Fibroblast of skin of scalp (primary cell): ENCODE measurements around the gene XXYLT1.

Experiments
- DNase-seq: peaks from one replicate; pipeline ENCODE4 v3.0.0-alpha.2; 2013

XXYLT1 gene

DNA sequence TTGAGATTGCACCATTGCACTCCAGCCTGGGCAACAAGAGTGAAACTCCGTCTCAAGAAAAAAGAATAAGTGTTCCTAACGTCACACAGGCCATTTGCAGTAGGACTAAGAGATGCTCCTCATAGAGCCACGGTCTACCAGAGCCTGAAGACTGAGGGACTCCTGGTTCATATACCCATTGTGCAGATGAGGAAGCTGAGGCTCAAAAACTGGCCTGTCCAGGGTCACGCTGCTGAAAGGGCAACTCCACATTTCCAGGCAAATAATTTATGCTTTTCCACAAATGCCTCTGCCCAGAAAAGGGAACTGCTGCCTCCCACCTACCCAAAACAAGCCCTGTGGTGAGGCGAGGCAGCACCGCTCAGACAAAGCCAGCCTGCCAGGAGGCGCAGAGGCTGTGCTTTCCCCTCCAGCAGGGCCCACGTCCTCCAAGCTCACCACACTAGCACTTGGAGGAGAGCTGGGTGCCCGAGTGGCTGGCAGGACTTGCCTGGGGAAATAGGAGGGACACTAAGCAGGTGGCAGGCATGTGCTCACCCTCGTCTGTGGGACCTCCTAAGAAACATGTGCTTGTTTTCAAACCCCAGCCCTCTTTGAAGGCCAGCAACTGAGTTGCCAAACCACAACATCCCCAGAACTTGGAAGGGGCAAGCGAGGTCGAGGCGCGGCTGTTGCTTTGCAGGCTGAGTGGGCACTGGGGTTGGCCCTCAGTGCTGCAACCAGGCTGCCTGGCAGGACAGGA lies 195.6 kb downstream of the XXYLT1 start:
- no peak for DNase-seq

DNA sequence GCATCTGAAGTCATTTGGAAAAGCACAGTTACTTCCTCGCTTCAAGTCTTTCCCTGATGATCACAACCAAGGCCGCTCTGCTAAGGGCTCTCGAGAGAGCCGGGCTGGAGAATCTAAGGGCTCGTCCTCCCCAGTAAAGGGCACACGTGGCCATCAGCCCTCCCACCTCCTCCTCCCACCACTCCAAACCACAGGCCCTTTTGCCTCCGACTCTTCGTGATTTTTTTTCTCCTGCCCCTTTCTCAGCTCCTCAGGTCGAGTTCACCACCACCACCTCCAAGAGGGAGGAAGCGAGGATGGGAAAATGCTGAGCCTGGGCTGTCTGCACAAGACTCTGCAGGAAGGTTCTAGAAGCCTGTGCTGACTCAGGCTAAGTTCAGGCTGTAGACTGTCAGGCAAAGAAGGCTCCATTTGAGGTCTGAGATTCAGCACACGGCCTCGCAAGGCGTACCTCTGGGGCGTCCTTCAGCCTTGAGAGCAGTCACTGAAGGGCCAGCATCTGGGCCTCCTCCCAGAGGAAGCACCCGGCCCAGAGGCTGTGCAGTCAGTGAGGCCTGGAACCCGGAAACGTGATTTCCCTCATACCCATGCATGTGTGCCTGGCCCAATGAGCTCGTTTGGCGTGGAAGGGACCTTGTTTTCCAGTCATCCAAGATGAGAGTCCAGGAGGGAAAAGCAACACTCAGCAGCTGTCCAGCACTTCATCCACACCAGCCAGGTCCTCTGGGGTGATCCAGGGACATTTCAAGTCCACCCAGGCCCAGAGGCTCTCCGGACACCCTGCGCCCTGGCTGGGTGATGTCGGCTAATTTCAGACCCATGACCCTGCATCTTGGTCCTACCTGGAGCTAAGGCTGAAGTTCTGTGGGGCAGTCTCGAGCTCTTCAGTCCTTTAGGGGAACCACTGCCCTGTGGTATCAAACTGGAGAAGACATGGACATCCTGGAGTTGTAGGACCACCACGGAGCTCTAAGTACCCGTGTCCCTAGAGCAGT lies 196.8 kb downstream of the XXYLT1 start:
- no peak for DNase-seq

DNA sequence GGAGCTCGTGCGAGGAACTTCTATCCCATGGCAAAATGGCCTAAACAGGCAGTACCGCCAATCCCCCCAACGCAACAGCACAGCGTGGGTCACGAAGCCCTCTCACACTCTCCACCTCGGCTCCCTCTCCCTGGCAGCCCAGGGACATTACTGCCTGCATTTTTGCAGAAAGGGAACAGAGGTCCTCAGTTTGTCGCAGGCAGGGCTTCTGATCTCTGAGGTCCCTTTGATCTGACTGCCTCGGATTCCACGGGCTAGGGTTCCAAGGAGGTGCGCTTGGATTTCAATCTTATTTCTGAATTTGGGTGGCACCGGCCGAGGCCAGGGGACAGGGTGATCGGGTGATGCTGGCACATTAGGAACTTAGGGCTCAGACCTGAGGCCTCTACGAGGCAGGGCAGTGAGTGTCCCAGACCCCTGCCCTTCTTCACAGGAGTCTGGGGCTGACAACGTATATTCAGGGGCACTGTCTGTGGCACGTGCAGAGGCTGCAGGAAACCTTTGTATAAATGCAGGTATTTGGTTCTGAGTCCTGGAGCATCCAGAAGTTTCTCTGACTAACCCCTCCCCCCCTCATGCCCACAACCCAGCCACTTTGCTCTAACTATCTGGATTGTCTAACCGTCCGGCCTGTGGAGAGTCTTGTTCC lies 197.9 kb downstream of the XXYLT1 start:
- DNase-seq = no peak

DNA sequence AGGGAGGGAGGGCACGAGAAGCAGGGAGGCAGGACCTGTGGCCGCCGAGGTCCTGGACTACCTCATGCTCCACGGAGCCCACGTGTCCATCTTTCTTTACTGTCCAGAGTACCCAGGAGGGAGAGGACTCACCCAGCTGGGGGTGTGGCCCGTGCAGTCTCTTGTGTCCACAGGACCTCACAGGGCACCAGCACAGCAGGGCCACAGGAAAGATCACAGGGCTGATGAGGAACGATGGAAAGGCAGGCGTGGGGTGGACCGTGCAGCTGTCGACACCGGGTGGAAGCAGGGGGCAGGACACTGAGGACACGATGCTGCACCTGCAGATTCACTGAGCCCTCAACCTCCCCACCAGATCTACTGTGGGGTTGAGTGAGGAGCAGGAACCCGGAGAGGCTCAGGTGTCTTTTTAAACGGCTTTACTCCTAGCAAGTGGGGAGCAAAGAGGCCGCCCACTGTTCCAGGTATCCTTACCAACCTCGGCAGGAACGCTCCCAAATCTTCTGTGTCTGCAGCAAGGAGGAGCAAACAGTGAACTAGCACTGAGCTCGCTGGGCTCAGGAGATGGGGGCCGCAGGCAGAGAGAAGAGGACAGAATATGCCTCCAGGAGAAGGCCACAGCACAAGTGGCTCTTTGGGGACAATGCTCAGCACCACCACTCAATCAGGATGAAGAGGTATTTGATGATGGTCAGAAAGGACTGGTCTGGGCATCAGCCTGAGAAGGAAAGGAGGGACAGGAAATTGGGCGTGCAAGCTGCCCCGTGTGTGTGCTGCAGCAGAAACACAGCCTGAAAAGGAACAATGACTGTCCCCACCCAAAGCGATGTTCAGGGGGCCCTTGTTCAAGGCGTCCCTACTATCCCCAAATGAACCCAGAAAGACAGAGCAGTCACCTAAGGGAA lies 198.8 kb downstream of the XXYLT1 start:
- DNase-seq = no peak

DNA sequence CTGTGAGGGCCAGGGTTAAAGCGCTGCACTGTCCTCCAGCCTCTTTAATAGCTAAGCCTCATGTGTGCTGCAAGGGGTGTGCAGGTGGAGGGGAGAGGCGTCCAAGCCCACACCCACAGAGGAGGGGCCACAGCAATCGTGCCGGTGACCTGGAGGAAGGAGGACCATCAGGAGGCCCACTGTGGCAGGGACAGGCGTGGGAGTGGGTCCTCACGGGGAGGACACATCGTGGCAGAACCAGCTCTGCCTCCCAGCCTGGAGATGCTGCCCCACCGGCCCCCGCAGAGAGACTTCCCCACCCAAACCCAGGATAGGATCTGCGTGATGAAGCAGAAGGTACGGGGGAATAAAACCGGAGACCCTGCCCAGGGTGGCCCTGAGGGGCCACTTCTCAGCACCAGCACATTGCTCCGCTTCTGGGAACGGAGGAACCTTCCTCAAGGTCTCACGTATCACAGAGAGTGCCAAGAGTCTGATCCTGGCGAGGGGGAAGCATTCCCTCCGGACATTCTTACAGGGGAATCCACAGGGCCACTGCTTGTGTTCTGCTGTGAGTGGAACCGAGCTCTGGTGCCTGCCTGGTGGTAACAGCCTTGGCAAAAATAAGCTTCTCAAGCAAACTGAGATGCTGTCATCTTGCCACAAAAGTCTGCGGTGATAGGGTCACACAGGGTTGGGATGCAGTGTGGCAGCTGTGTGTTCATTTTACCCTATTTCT lies 199.8 kb downstream of the XXYLT1 start:
- no peak for DNase-seq

DNA sequence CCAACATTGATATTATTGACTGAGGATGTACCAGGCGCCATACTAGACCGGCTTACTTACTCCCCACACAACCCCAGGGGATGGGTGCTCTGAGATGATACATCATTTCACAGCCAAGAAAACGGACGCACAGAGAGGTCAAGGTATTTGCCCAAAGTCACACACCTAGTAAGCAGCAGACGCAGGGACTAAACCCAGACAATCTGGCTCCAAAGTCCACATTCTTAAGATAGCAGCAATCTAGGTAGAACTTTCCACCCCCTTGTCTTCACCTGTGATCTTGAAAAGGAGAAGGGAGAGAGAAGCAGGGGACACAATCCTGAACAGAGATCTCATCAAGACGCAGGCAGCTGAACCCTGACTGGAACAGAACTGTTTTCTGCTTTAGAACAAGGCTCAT lies 200.6 kb downstream of the XXYLT1 start:
- no peak for DNase-seq

DNA sequence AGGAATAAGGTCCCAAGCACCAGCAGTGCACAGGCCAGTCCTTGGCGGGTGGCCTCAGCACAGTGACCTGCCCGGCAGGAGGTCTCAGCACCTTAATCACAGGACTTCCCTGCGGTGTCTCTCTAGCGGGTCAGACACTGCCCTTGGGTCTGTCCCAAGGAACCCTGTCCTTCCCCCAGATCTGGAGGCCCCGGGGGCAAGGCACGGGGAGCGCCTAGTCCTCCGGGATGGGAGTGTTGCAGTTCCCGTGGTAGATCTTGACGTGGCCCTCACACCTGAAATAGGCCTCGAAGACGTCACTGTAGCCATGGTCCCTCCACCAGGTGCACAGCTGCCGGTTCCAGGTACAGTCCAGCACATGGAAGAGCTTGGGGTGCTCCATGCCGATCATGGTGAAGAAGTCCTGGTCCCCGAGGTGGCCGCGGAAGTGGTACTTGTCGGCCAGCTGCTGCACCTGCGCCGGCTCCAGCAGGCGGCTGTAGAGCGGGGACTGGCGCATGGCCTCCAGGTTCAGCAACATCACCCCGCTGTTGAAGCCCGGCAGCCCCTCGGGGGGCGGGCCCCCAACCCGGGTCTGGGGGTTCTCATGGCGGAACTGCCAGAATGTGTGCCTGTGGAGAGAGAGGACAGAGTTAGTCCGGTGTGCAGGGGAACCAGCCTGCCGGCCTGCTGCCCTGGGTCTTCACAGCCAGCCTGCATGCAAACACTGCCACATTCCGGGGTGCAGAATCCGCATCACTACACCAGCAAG lies 201.3 kb downstream of the XXYLT1 start:
- DNase-seq = no peak

DNA sequence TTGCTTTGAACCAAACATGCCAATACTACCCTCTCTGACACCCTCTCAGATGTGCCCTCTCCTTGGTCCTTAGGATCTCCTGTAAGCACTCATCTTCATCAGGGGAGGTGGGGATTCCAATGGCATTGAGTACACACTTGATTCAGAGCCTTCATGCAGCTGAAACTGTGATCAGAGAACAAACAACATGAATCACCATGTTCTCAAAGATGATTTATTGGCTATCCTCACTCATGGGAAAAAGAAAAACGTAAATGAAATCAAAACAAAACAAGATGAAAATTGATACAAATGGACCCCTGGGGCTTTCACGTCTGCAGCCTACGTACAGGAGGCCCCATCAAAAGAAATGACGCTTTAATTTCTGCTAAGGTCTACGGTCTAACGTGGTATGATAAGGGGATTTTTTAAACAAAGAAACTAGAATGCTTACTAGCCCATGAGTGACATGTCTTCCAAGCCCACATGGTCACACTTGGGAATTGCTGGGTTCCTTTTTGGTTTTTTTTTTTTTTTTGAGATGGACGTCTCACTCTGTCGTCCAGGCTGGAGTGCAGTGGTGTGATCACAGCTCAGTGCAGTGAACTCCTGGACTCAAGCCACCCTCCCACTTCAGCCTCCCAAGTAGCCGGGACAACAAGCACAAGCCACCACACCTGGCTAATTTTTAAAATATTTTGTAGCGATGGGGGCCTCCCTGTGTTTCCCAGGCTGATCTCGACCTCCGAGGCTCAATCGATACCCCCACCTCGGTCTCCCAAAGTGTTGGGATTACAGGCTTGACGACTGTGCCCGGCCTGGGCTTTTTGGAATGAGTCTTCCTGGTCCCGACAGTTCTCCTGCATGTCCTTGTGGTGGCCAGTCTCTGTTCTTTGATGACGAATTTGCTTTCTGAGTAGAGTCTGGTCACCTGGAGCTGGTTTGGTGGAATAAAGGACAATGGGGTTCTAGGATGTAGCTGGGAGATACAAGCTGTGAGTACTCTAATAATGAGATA lies 202.6 kb downstream of the XXYLT1 start:
- DNase-seq = no peak

DNA sequence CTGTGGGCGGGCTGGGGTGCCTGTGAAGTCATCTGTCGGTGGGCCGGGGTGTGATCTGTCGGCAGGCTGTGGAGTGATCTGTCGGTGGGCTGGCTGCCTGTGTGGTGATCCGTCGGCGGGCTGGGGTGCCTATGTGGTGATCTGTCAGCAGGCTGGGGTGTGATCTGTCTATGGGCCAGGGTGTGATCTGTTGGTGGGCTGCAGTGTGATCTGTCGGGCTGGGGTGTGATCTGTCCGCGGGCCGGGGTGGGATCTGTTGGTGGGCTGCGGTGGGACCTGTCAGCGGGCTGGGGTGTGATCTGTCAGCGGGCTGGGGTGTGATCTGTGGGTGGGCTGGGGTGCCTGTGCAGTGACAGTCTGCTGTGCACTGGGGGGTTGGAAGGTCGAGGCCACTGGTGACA lies 204.5 kb downstream of the XXYLT1 start:
- no peak for DNase-seq

DNA sequence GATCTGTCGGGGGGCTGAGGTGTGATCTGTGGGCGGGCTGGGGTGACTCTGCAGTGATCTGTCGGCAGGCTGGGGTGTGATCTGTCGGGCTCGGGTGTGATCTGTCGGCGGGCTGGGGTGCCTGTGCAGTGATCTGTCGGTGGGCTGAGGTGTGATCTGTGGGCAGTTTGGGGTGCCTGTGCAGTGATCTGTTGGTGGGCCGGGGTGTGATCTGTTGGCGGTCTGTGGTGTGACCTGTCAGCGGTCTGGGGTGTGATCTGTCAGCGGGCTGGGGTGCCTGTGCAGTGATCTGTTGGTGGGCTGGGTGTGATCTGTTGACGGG lies 205.1 kb downstream of the XXYLT1 start:
- DNase-seq = no peak

DNA sequence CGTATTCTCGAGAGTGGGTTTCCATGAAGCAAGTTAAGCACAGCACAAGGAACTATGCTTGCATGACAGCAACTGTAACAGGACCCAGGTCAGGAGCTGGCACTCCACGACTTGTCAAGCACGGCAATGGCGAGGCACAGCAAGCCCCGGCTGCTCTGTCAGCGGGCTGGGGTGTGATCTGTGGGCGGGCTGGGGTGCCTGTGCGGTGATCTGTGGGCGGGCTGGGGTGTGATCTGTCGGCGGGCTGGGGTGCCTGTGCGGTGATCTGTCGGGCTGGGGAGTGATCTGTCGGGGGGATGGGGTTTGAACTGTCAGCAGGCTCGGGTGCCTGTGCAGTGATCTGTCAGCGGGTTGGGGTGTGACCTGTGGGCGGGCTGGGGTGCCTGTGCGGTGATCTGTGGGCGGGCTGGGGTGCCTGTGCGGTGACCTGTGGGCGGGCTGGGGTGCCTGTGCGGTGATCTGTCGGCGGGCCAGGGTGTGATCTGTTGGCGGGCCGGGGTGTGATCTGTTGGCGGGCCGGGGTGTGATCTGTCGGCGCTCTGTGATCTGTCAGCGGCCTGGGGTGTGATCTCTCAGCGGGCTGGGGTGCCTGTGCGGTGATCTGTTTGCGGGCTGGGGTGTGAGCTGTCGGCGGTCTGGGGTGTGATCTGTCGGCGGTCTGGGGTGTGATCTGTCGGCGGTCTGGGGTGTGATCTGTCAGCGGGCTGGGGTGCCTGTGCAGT lies 205.7 kb downstream of the XXYLT1 start:
- no peak for DNase-seq

DNA sequence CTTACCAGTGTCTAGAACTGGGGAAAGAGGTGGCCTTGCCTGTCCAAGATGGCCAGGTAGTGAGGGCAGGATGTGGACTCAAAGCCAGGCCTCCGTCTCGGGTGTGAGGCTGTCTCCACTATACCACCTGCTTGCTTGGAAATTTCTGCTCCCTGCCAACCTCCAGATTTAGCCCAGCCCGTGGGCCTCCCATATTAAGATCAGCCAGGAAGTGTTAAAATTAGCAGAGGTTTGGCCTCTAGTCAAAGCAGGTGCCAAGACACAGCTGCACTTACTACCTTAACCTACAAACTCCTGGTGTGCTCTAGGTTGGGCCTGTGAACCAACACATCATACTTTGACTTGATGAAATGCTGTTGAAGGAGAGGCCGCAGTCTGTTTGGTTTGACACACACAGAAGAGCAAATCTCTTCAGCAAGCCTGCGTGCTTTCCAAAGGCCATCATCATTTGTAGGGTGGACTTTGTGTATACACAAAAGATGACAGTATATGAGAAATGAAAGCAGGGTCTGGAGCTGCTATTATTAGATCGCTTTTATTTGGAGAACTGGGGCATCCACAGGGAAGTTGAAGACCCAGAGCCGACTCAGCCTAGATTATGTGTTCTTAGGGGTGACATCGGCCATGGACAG lies 206.5 kb downstream of the XXYLT1 start:
- no peak for DNase-seq

DNA sequence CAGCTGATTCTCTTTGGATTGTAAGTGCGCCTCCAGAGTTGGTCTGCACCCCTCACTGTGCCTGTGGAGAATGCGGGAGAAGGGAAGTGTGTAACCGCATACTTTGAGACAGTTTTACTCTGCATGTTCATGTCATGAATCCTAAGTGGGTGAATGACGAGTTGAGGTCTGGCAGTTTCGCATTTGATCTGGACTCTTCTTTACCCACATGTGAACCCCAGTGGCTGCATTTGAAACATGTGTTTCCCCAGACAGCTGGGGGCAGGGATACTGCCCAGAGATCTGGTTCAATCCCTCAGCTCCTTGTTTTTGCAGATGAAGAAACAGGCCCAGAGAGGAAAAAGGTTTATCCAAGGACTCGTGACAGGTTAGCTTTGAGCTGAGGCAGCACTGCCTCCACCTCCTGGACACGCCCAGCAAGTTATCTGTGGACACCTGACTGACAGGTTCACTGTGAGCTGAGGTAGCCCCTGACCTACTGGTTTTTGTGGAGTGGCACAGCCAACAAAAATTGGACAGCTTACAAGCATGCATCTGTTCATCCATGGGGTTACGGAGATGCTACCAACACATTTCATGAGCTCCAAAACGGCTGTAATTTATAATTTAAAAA lies 207.3 kb downstream of the XXYLT1 start:
- DNase-seq = no peak

DNA sequence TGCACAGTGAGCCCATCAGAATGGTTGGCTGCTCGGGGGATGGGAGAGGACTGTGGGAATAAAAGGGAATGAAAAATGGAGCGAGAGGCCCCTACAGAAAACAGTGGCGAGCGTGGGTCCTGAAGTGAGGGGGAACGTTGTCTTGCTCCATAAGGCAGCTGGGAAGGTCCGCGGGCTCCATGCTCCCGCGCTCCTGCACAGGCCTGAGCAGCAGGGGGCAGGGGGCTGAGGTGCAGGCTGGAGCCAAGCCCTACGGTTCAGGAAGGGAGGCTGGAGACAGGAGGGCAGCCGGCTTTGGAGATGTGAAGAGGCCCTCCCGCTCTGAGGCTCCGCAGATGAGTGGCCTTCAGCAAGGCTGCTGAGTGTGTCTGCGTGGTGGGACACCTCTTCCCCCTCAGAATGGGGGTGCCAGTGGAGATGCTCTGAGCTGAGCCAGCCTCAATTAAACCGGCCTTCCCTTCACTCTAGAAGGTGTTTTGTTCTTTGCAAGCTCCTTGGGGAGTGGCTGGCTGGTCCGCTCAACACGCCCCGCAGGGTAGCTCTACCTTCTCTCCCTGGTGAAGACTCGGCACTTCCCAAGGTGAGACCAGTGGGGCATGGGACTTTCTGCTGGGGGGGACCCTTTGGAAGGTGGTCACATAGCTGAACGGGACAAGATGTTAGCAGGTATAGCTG lies 208.0 kb downstream of the XXYLT1 start:
- DNase-seq = no peak

DNA sequence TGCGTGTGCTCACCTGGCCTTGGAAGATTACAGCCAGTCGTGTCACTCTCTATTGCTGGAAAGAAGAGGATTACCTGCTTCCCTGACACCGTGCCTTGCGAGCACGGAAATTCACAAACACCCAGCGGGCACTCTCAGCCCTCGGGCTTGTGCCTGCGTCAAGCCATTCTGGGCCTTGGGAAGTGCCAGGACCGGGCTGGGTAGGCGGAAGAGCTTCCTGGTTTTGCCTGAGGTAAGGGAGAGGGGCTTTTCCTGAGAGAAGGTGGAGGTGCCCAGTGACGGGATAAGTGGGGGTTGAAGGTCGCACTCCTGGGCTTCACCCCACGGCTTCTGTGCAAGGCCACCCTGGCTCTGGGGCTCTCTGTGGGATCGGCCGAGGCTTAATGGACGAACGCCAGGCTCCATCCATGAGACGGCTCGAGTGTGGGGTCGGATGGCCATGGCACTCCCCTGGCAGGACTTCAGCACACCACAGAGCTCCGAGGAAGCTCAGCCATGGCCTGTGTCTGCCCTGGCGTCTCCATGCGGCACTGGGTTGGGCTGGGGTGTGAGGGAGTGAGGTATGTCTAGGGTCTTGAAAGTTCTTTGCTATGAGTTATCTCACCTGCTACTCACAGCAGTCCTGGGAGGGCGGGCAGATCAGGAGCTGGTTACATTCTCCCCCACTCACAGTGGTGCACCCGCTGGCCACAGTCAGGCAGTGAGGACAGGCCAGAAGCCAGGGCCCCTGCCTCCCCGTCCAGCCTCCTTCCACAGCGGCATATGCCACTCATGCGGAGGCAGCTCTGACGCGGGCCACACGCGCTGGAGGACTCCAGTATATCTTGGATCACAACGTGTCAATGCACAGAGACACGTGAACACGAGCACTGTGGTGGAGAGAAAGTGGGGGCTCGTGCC lies 209.0 kb downstream of the XXYLT1 start:
- no peak for DNase-seq
